ENCODE data around the gene MOCS3. TPM values are rescaled to one million over a fixed set of nuclear protein-coding genes. Genes with fewer than 3 reads are reported as not detected.

The MOCS3 gene
- total RNA-seq, 1 experiment from 2014 or later = 6.0 TPM

GRCh38 chr20:51004781-51005180 lies 46.2 kb downstream of the MOCS3 start (continued):
- no peak for TF ChIP-seq USF2 (CRISPR knock-in tag; IDR thresholded peaks at IDR 0.05)

DNA sequence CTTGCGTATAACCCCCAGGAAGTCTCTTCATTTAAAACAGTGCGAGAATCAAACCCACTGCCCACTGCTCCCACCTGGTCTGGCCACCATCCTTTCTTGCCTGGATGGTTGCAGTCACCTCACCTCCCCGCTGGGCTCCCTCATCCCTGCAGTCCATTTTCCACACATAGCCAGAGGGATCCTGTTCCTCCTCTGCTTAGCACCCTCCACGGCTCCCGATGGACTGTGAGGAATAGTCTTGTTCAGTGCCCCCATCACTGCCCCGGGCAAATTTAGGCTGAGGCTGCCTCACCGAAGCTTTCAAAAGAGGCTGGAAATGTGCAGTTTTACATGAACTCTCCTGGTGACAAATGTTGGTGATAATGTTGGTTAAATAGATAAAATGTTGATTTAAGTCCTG lies 46.6 kb downstream of the MOCS3 start:
- no peaks in the 10 kb centered on the region for H3K9me3 Mint-ChIP-seq
- no peak for ATAC-seq
- no peaks in the 10 kb centered on the region for H3K27me3 Mint-ChIP-seq (ENCODE audit: low read depth)
- CTCF ChIA-PET = interaction anchor here (1.8 kb wide), 1 partner anchor 10 kb away, joined by 5 read pairs; no protein-coding TSS in a partner anchor
- no peak overlapping the region for H3K4me3 Mint-ChIP-seq
- POLR2A ChIA-PET = no interaction called here
- peaks cover 14% of the 10 kb centered on the region for H3K36me3 Mint-ChIP-seq
- H3K4me1 Mint-ChIP-seq = no peaks in the 10 kb centered on the region
- H3K27ac Mint-ChIP-seq = no peak overlapping the region
- DNase-seq (ENCODE audit: low spot score) = no peak
- TF ChIP-seq, protein P1, sequence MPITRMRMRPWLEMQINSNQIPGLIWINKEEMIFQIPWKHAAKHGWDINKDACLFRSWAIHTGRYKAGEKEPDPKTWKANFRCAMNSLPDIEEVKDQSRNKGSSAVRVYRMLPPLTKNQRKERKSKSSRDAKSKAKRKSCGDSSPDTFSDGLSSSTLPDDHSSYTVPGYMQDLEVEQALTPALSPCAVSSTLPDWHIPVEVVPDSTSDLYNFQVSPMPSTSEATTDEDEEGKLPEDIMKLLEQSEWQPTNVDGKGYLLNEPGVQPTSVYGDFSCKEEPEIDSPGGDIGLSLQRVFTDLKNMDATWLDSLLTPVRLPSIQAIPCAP (CRISPR knock-in tag; IDR thresholded peaks at IDR 0.05) = no peak
- no peak for TF ChIP-seq GTF2I (CRISPR knock-in tag; conservative IDR thresholded peaks at IDR 0.05)

GRCh38 chr20:51008718-51009117 lies 50.1 kb downstream of the MOCS3 start:
- Mint-ChIP-seq H3K4me3 (no peak overlapping the region), H3K27ac (no peak overlapping the region), H3K36me3 (peaks cover 14% of the 10 kb centered on the region), H3K4me1 (peaks cover 3% of the 10 kb centered on the region), H3K9me3 (no peaks in the 10 kb centered on the region), H3K27me3 (ENCODE audit: low read depth) (no peaks in the 10 kb centered on the region)
- CTCF ChIA-PET = no interaction called here
- POLR2A ChIA-PET = no interaction called here
- DNase-seq (ENCODE audit: low spot score) (no peak), ATAC-seq (no peak)
- TF ChIP-seq, protein P2, sequence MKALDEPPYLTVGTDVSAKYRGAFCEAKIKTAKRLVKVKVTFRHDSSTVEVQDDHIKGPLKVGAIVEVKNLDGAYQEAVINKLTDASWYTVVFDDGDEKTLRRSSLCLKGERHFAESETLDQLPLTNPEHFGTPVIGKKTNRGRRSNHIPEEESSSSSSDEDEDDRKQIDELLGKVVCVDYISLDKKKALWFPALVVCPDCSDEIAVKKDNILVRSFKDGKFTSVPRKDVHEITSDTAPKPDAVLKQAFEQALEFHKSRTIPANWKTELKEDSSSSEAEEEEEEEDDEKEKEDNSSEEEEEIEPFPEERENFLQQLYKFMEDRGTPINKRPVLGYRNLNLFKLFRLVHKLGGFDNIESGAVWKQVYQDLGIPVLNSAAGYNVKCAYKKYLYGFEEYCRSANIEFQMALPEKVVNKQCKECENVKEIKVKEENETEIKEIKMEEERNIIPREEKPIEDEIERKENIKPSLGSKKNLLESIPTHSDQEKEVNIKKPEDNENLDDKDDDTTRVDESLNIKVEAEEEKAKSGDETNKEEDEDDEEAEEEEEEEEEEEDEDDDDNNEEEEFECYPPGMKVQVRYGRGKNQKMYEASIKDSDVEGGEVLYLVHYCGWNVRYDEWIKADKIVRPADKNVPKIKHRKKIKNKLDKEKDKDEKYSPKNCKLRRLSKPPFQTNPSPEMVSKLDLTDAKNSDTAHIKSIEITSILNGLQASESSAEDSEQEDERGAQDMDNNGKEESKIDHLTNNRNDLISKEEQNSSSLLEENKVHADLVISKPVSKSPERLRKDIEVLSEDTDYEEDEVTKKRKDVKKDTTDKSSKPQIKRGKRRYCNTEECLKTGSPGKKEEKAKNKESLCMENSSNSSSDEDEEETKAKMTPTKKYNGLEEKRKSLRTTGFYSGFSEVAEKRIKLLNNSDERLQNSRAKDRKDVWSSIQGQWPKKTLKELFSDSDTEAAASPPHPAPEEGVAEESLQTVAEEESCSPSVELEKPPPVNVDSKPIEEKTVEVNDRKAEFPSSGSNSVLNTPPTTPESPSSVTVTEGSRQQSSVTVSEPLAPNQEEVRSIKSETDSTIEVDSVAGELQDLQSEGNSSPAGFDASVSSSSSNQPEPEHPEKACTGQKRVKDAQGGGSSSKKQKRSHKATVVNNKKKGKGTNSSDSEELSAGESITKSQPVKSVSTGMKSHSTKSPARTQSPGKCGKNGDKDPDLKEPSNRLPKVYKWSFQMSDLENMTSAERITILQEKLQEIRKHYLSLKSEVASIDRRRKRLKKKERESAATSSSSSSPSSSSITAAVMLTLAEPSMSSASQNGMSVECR (CRISPR knock-in tag; IDR thresholded peaks at IDR 0.05; ENCODE audit: borderline replicate concordance) = no peak
- TF ChIP-seq HMGXB4 (CRISPR knock-in tag; IDR thresholded peaks at IDR 0.05) (no peak), ESRRA (CRISPR knock-in tag; IDR thresholded peaks at IDR 0.05; ENCODE audit: borderline replicate concordance) (no peak), ZMAT4 (CRISPR knock-in tag; IDR thresholded peaks at IDR 0.05) (no peak), TEAD1 (CRISPR knock-in tag; IDR thresholded peaks at IDR 0.05) (no peak), CBFB (CRISPR knock-in tag; IDR thresholded peaks at IDR 0.05; ENCODE audit: low read depth) (no peak), ZNF317 (CRISPR knock-in tag; IDR thresholded peaks at IDR 0.05; ENCODE audit: borderline replicate concordance, low read depth) (no peak), HMGA2 (CRISPR knock-in tag; IDR thresholded peaks at IDR 0.05) (no peak), ZNF671 (CRISPR knock-in tag; IDR thresholded peaks at IDR 0.05) (no peak), EMX1 (CRISPR knock-in tag; IDR thresholded peaks at IDR 0.05) (no peak), PRRX2 (CRISPR knock-in tag; IDR thresholded peaks at IDR 0.05) (no peak)
- TF ChIP-seq, protein P3, sequence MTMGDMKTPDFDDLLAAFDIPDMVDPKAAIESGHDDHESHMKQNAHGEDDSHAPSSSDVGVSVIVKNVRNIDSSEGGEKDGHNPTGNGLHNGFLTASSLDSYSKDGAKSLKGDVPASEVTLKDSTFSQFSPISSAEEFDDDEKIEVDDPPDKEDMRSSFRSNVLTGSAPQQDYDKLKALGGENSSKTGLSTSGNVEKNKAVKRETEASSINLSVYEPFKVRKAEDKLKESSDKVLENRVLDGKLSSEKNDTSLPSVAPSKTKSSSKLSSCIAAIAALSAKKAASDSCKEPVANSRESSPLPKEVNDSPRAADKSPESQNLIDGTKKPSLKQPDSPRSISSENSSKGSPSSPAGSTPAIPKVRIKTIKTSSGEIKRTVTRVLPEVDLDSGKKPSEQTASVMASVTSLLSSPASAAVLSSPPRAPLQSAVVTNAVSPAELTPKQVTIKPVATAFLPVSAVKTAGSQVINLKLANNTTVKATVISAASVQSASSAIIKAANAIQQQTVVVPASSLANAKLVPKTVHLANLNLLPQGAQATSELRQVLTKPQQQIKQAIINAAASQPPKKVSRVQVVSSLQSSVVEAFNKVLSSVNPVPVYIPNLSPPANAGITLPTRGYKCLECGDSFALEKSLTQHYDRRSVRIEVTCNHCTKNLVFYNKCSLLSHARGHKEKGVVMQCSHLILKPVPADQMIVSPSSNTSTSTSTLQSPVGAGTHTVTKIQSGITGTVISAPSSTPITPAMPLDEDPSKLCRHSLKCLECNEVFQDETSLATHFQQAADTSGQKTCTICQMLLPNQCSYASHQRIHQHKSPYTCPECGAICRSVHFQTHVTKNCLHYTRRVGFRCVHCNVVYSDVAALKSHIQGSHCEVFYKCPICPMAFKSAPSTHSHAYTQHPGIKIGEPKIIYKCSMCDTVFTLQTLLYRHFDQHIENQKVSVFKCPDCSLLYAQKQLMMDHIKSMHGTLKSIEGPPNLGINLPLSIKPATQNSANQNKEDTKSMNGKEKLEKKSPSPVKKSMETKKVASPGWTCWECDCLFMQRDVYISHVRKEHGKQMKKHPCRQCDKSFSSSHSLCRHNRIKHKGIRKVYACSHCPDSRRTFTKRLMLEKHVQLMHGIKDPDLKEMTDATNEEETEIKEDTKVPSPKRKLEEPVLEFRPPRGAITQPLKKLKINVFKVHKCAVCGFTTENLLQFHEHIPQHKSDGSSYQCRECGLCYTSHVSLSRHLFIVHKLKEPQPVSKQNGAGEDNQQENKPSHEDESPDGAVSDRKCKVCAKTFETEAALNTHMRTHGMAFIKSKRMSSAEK (CRISPR knock-in tag; IDR thresholded peaks at IDR 0.05; ENCODE audit: borderline replicate concordance) = no peak
- TF ChIP-seq, protein P4, sequence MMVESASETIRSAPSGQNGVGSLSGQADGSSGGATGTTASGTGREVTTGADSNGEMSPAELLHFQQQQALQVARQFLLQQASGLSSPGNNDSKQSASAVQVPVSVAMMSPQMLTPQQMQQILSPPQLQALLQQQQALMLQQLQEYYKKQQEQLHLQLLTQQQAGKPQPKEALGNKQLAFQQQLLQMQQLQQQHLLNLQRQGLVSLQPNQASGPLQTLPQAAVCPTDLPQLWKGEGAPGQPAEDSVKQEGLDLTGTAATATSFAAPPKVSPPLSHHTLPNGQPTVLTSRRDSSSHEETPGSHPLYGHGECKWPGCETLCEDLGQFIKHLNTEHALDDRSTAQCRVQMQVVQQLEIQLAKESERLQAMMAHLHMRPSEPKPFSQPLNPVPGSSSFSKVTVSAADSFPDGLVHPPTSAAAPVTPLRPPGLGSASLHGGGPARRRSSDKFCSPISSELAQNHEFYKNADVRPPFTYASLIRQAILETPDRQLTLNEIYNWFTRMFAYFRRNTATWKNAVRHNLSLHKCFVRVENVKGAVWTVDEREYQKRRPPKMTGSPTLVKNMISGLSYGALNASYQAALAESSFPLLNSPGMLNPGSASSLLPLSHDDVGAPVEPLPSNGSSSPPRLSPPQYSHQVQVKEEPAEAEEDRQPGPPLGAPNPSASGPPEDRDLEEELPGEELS (CRISPR knock-in tag; IDR thresholded peaks at IDR 0.05) = no peak
- TF ChIP-seq, protein P5, sequence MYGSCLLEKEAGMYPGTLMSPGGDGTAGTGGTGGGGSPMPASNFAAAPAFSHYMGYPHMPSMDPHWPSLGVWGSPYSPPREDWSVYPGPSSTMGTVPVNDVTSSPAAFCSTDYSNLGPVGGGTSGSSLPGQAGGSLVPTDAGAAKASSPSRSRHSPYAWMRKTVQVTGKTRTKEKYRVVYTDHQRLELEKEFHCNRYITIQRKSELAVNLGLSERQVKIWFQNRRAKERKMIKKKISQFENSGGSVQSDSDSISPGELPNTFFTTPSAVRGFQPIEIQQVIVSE (CRISPR knock-in tag; IDR thresholded peaks at IDR 0.05; ENCODE audit: borderline replicate concordance) = no peak

Data from WTC11 (cell line).